Right atrium auricular region (tissue), 2 donors: ENCODE data around the gene RMC1. TPM values are rescaled to one million over a fixed set of nuclear protein-coding genes. Genes with fewer than 3 reads are reported as not detected.

Experiments
- DNase-seq: peaks from one replicate; pipeline ENCODE4 v3.0.0-alpha.2; 2019; ENCODE audit warnings: low spot score
- H3K27ac ChIP-seq, 2 donors: fragments of 200-600 bp; sonication (generic); 1 replicate in 1 of 2; 2 replicates in 1 of 2; pipeline ENCODE4 v1.5.1; 2016 to 2019
- H3K27me3 ChIP-seq, 2 donors: fragments of 200-600 bp; sonication (generic); one replicate each; pipeline versions ENCODE4 v1.5.1 to v1.6.0; 2017 to 2019
- H3K36me3 ChIP-seq: fragments of 200-600 bp; sonication (generic); one replicate; pipeline ENCODE4 v1.5.1; 2016
- H3K4me1 ChIP-seq, 2 donors: fragments of 200-600 bp; sonication (generic); one replicate each; pipeline versions ENCODE4 v1.5.1 to v1.6.0; 2017 to 2019
- H3K4me3 ChIP-seq, 2 donors: fragments of 200-600 bp; sonication (generic); 1 replicate in 1 of 2; 2 replicates in 1 of 2; pipeline ENCODE4 v1.5.1; 2017 to 2019; ENCODE audit warnings: mild to moderate bottlenecking in 1 of 2, moderate library complexity in 1 of 2
- H3K9me3 ChIP-seq, 2 donors: fragments of 200-600 bp; sonication (generic); one replicate each; pipeline ENCODE4 v1.5.1; 2019
- CTCF ChIP-seq, 2 donors: fragments of 200-600 bp; sonication (generic); IDR thresholded peaks; one replicate each; pipeline ENCODE4 v1.5.1; 2019; ENCODE audit warnings: antibody characterized with exemption in 2 of 2
- total RNA-seq, 2 donors: library from RNA; depleted of rRNA; stranded (reverse); fragments of >200 nt; gene quantifications; one replicate each; pipeline ENCODE4 v1.1.0, GENCODE V29; 2016

Gene RMC1
- total RNA-seq, 2 donors from 2014 or later, result 17.2 TPM

- H3K27ac ChIP-seq, result no peak overlapping the region
- no peak overlapping the region for H3K4me3 ChIP-seq
- peak; percentile 78 to 86 for TF ChIP-seq CTCF (IDR thresholded peaks at IDR 0.05)
- no peaks in the 10 kb centered on the region for H3K4me1 ChIP-seq
- DNase-seq, result peak; percentile 71
- H3K27me3 ChIP-seq, result no peaks in the 10 kb centered on the region
- peaks cover 62% of the 10 kb centered on the region for H3K36me3 ChIP-seq
- H3K9me3 ChIP-seq, result no peaks in the 10 kb centered on the region
Measured at GRCh38 chr18:23515911-23516546, 12.7 kb downstream of the RMC1 start.

- peaks cover 83% of the 10 kb centered on the region for H3K36me3 ChIP-seq
Measured at GRCh38 chr18:23519734-23520133, 16.4 kb downstream of the RMC1 start.

GRCh38 chr18:23521271-23521670 is 18.0 kb downstream of the RMC1 start:
- Histone ChIP-seq H3K9me3 (no peaks in the 10 kb centered on the region), H3K27ac (no peak overlapping the region), H3K4me3 (no peak overlapping the region), H3K27me3 (no peaks in the 10 kb centered on the region), H3K36me3 (peaks cover 95% of the 10 kb centered on the region), H3K4me1 (peaks cover 0 to 4% of the 10 kb centered on the region in 2 donors)
- no peak for TF ChIP-seq CTCF (IDR thresholded peaks at IDR 0.05)
- DNase-seq, result no peak

More at GRCh38 chr18:23519734-23520133, 16.4 kb downstream of the RMC1 start:
- Histone ChIP-seq H3K9me3 (no peaks in the 10 kb centered on the region), H3K4me1 (peaks cover 0 to 4% of the 10 kb centered on the region in 2 donors), H3K27me3 (no peaks in the 10 kb centered on the region), H3K27ac (no peak overlapping the region), H3K4me3 (no peak overlapping the region)
- no peak for TF ChIP-seq CTCF (IDR thresholded peaks at IDR 0.05)
- no peak for DNase-seq

GRCh38 chr18:23521907-23522306 is 18.6 kb downstream of the RMC1 start:
- Histone ChIP-seq H3K36me3 (peaks cover 95% of the 10 kb centered on the region), H3K9me3 (no peaks in the 10 kb centered on the region), H3K27ac (no peak overlapping the region), H3K4me1 (peaks cover 0 to 4% of the 10 kb centered on the region in 2 donors), H3K27me3 (no peaks in the 10 kb centered on the region), H3K4me3 (no peak overlapping the region)
- no peak for DNase-seq
- TF ChIP-seq CTCF (IDR thresholded peaks at IDR 0.05), result no peak

GRCh38 chr18:23523429-23524212 is 20.3 kb downstream of the RMC1 start:
- no peaks in the 10 kb centered on the region for H3K27me3 ChIP-seq
- no peak overlapping the region for H3K27ac ChIP-seq
- DNase-seq, result no peak
- H3K4me1 ChIP-seq, result peaks cover 0 to 4% of the 10 kb centered on the region in 2 donors
- no peak overlapping the region for H3K4me3 ChIP-seq
- H3K9me3 ChIP-seq, result no peaks in the 10 kb centered on the region
- TF ChIP-seq CTCF (IDR thresholded peaks at IDR 0.05), result no peak
- peaks cover 89% of the 10 kb centered on the region for H3K36me3 ChIP-seq
